GOT3 (cell line): ENCODE results near the gene CNOT6L.
A peak's percentile ranks its signal among the peaks of the same experiment; 100 is the strongest.
"Not testable (repeated sequence)": the region's sequence is repeated elsewhere in the genome, so short reads cannot be mapped to it uniquely, and the experiment has no call there.

Experiments used
- DNase-seq: peaks from one replicate; lab custom pipeline; 2025; ENCODE audit warnings: mixed read lengths; lab: John Stamatoyannopoulos, UW

Gene CNOT6L

DNA sequence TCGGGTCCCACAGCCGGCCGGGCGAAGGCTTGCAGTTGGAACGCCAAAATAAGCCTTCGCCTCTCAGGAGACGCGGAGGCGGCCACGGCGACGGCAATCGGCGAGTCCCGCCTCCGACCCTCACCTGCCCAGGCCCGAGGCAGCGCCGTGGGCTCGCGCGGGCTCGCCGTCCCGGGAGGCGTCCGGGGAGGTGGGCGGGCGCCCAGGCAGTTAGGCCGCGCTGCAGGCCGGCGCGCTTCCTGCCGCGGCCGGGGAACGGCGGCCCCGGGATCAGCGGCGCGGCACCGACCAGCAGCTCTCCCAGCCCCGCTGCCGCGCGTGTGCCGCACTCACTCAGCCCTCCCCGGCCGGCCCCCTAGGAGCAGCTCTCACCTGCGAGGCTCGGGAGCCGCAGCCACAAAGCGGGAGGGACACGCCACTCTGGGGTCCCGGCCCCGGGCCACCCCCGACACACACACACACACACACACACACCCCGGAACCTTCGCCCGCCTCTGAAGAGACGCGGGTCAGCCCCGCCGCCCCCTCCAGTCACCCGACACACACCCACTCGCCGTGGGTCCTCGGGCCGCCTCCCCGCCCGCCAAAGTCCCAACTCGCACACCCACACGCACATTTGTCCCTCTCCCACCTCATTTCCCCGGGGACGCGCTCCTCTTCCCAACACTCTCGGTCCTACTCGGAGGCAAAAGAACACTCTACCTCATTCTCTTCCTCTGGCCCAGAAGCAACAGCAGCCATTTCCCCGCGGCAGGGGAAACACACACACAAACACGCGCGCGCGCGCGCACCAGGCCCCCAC, at the start of gene CNOT6L:
Gene CNOT6L, minus strand, starts transcription at position 767 of the 802 bp plus-strand sequence. Its CDS starts 60 bp downstream, at position 707.
- DNase-seq, result peak; percentile 15

DNA sequence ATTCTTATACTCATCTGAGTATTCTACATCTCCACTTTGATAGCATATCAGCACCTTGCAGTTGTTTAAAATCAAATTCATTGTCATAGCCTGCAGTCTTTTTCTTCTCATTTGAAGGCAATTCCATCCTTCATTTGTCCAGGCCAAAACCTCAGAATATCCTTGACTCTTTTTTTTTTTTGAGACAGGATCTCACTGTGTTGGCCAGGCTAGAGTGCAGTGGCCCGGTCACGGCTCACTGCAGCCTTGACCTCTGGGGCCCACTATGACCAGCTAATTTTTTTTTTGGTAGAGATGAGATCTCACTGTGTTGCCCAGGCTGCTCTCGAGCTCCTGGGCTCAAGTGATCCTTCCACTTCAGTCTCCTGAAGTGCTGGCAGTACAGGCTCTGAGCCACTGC, 46.1 kb upstream of the CNOT6L start:
- no peak for DNase-seq

DNA sequence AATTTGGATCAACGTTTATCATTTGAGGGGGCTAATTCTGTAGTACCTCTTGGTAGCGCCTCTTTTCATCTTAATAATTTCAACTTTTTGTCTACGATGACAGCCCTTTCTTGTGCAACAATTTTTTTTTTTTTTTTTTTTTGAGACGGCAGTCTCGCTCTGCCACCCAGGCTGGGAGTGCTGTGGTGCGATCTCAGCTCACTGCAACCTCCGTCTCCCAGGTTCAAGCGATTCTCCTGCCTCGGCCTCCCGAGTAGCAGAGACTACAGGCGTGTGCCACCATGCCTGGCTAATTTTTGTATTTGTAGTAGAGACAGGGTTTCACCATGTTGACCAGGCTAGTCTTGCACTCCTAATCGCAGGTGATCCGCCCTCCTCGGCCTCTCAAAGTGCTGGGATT, 44.2 kb upstream of the CNOT6L start:
- not testable (repeated sequence) for DNase-seq

DNA sequence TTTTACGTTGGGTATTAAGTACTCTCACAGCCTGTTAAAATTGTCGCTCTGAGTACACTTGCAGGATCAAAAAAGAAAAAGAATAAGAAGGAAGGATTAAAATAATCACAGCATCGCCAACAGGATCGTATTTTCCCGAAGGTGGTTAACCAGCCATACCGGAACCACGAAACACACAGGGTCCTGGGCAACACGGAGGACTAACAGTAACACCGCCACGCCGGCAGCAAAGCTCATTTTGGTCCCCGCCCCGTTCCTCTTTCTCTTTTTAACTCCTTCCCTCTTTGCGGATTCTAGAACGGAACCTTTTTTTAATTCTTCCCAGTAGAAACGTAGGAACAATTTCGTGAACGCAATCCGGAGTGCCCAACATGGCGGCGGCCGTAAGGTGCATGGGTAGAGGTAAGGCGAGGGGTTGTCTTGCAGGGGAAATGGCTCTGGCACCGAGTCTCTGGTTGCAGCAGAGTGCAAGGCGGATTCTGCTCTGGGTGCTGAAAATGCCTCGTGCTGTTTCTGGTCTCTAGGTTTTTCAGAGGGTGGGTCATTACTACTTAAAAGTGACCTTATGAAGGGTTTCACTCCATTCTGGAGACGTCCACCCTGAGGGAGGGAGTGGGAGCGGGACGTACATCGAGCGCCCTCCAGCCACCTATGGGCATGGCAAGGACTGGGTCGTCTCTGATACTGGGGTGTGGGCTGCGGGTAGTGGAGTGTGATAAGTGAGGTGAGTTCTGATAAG, 43.5 kb upstream of the CNOT6L start, which contains the start of gene MRPL1:
Gene MRPL1, plus strand, starts transcription at position 353 of the 739 bp plus-strand sequence. Its CDS starts 19 bp downstream, at position 372.
- DNase-seq, result peak; percentile 51

DNA sequence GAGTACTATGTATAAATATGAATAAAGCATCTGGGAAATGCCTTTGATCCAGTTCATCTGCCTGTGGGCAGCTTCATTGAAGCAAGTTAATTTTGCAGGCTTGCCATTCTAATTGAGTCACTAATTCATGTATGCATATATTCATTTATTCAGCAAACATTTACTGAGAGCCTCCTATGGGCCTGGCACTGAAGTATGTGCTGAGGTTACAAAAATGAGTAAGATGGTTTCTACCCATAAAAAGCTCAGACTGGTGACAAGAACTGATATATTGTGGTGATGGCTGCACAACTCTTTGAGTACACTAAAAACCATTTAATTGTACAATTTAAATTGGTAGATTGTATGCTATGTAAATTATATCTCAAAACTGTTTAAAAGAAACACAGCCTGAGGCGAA, 42.3 kb upstream of the CNOT6L start:
- no peak for DNase-seq

DNA sequence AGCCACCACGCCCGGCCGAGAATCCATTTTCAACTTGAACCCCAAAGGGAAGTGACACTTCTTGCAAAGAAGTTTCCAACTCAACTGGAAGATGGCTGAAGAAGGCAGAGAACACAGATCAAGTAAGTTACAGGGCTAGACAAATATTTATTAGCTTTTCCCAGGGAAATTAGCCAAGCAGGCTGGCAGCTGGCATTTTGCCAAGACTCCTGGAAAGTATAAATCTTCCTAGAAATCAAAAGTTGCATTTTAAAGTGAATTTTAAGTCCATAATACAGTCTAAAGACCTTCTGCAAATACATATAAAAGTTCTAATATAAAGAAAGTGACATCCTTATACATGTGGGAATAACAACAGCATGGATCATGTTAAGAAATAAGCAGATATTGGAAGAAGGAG, 40.1 kb upstream of the CNOT6L start:
- DNase-seq, result no peak

- no peak for DNase-seq
Measured at GRCh38 chr4:77856152-77856551, 37.0 kb upstream of the CNOT6L start.

DNA sequence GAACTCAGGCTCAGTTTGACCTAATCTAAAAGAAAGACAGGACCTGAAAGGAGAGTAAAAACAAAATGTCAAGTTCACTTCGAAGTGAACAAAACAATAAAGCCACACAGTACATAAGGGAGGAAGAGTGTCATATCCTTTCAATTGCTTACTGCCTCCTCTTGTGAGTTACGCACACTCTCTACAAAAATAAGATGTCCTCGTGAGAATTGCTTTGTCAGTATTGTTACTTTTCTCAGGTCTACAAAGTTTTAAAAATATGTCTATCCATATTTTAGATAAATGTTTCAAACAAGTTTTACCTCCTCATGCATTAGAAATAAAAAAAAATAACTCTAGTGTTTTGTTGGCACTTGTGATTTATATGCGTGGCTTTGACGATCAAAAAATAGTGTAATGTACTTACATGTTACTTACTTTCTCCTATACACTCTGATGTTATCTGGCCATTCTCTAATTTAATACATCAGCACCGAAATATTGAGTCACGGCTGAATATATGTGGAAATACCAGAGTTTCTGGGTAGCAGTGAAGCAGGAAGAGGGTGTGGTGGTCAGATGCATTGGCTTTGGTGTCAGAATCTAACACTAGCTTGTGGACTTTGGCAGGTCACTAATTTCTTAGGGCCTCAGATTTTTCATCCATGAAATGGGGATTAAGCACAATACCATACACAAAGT, 35.4 kb upstream of the CNOT6L start:
- no peak for DNase-seq

DNA sequence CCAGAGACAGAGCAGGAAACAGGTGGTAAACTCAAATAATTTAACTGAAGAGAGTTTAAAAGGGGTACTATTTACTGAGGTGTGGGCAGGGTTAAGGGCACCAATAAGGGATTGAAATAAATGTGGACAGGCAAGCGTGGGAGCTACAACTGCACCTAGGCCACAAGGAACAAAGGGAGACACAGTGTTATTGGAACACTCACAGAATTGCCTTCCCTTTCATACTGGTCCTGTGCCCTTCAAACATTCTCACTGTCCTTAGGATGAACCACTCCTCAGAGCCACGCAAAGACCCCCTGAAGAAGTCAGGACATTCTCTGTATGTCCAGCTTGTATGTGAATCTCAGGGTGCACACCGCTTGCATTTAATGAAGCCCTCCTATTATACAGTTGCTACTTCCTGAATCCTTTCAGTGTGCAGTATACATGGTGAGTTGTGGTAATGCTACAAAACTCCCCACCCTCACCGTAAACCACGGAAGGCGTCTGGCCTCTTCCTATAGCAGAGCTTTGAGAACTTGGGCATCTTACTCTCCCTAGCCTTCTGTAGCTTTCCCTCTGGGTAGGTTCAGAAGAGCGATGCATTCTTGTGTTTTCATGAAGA, 33.8 kb upstream of the CNOT6L start:
- no peak for DNase-seq

- DNase-seq, result no peak
Measured at GRCh38 chr4:77849278-77849965, 30.3 kb upstream of the CNOT6L start.

DNA sequence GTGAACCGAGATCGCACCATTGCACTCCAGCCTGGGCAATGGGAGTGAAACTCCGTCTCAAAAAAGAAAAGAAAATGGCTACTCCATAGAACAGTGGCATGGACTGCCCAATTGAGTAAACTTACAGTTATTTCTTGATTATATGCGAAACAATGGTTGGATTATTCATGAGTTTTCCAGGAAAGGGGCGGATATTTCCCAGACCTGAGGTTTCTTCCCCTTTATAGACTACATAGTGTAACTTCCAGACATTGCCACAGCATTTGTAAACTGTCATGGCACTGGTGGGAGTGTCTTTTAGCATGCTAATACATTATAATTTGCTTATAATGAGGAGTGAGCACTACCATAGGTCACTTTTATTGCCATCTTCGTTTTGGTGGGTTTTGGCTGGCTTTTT, 29.3 kb upstream of the CNOT6L start:
- no peak for DNase-seq

DNA sequence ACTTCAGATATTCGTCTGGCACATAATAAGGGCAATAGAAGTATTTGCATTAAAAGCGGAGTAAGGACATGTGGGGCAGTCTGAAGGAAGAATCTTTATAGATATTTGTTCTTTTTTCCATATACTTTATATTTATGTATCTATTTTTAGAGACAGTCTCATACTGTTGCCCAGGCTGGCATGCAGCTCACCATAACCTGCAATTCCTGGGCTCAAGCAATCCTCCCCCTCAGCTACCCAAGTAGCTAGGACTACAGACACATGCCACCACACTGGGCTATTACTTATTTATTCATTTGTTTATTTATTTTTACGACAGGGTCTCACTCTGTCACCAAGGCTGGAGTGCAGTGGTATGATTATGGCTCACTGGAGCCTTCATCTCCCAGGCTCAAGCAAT, 26.8 kb upstream of the CNOT6L start:
- DNase-seq, result no peak

DNA sequence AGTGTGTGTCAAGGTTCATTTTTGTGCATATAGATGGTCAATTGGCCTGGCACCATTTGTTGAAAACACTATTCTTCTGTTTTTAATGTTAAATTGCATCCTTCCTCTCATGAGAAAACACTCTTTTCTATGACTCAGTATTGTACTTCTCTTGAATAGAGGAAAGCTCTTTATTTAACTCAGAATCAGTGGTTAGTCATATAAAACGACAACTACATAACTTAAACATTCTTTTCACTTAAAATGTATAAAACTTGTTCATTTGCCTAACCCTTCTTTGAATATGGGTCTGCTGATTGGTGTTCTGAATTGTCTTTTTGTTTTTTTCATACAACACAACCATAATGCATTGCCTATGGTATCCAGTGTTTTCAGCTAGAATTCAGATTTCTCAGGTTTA, 26.2 kb upstream of the CNOT6L start:
- DNase-seq, result no peak

DNA sequence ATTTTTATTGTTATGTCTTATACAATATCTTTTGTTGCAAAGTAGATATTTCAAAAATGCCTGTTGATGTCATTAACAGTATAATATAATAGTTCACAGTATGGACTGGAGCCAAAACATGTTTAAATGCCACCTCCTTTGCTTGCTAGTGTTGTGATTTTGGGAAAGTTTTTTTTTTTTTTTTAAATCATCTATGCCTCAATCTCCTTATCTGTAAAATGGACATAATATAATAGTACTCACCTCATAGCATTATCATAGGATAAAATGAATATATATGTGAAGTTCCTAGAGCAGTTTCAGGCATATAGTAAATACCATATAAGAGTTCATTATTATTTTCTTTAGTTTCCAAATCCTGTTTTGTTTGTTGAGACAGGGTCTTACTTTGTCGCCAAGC, 25.2 kb upstream of the CNOT6L start:
- DNase-seq, result no peak

- DNase-seq, result no peak
Measured at GRCh38 chr4:77843628-77844027, 24.5 kb upstream of the CNOT6L start.

GRCh38 chr4:77834403-77834802, 15.2 kb upstream of the CNOT6L start:
- DNase-seq, result no peak

GRCh38 chr4:77833126-77833724, 14.1 kb upstream of the CNOT6L start:
- no peak for DNase-seq

DNA sequence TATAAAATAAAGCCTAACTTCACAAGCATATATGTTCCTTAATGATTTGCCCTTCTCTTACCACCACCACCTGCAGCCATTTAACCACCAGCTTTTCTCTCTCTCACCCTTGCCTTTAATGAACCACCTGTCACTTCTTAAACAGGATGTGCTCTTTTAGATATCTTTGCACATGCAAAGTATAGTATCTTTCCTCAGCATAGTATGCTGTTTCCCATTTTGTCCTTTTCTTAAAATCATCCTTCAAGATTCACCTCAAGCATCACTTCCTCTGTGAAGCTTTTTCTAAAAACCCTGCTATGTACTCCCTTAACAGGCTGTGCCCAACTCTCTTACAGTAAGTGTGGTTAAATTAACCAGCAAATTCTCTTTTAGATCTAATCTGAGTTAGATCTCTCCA, 8.2 kb upstream of the CNOT6L start:
- DNase-seq, result no peak

GRCh38 chr4:77826275-77826674, 7.1 kb upstream of the CNOT6L start:
- DNase-seq, result no peak

DNA sequence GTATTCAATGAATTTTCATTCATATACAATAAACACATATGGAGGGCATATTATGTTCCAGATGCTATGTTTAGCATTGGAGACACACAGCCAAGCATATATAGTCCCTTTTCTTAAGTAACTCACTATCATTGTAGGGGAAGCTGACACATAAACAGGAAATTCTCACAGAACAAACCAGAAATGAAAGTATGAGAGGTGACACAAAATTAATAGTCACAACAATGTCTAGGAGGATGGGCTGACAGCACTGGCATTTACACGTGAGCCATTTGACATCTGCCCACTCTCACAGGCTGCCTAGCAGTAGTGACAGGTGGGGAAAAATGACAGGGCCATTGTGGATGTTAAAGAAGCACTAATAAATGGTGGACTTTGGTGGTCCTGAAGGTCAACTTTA, 2.6 kb upstream of the CNOT6L start:
- no peak for DNase-seq
